GM23338 (cell line): ENCODE results near the gene GAL3ST2. TPM values are rescaled to one million over a fixed set of nuclear protein-coding genes. Genes with fewer than 3 reads are reported as not detected.

Source experiments
- ATAC-seq: fragments of 200-7000 bp; cut with Tn5 transposase; 3 replicates; pipeline ENCODE4 v1.9.1; 2020
- DNase-seq: peaks from one replicate; pipeline ENCODE4 v3.0.0-alpha.2; 2015; ENCODE audit warnings: low spot score
- H2AFZ ChIP-seq: fragments of 200-600 bp; sonication (generic); 2 replicates; pipeline ENCODE4 v1.8.0; 2016; ENCODE audit warnings: antibody characterized with exemption, mild to moderate bottlenecking, moderate library complexity
- H3F3A ChIP-seq: fragments of 200-600 bp; sonication (generic); replicated peaks from 2 replicates; pipeline ENCODE4 v1.8.0; 2017; ENCODE audit warnings: antibody characterized with exemption, mixed run types, low read depth
- H3K27ac ChIP-seq: fragments of 200-600 bp; sonication (generic); 2 replicates; pipeline ENCODE4 v1.6.1; 2016; ENCODE audit warnings: low read depth
- H3K27me3 ChIP-seq: fragments of 200-600 bp; sonication (generic); 2 replicates; pipeline ENCODE4 v1.8.0; 2016; ENCODE audit warnings: mild to moderate bottlenecking, mixed run types, moderate library complexity; ENCODE audit not compliant: insufficient read depth
- H3K36me3 ChIP-seq: fragments of 200-600 bp; sonication (generic); 2 replicates; pipeline ENCODE4 v1.8.0; 2016; ENCODE audit warnings: mild to moderate bottlenecking; ENCODE audit not compliant: insufficient read depth
- H3K4me1 ChIP-seq: fragments of 200-600 bp; sonication (generic); 2 replicates; pipeline ENCODE4 v1.8.0; 2016; ENCODE audit warnings: mild to moderate bottlenecking, moderate library complexity; ENCODE audit not compliant: insufficient read depth
- H3K4me2 ChIP-seq: fragments of 200-600 bp; sonication (generic); 2 replicates; pipeline ENCODE4 v1.7.1; 2017; ENCODE audit warnings: mixed run types
- H3K4me3 ChIP-seq: fragments of 200-600 bp; sonication (generic); 2 replicates; pipeline ENCODE4 v1.6.1; 2016; ENCODE audit warnings: mixed run types
- H3K79me2 ChIP-seq: fragments of 200-600 bp; sonication (generic); replicated peaks from 2 replicates; pipeline ENCODE4 v1.8.0; 2017; ENCODE audit warnings: mild to moderate bottlenecking; ENCODE audit not compliant: insufficient read depth
- H3K9me2 ChIP-seq: fragments of 200-600 bp; sonication (generic); 2 replicates; pipeline ENCODE4 v1.8.0; 2017; ENCODE audit not compliant: insufficient read depth
- H4K20me1 ChIP-seq: fragments of 200-600 bp; sonication (generic); replicated peaks from 2 replicates; pipeline ENCODE4 v1.8.0; 2017; ENCODE audit warnings: mild to moderate bottlenecking; ENCODE audit not compliant: insufficient read depth
- H3K27ac Mint-ChIP-seq: 2 replicates; pipeline ENCODE4 v1.8.0; 2020; ENCODE audit warnings: inconsistent platforms, mild to moderate bottlenecking, moderate library complexity, mixed read lengths
- H3K27me3 Mint-ChIP-seq: 3 replicates; pipeline ENCODE4 v1.8.0; 2022; ENCODE audit warnings: low read depth, mild to moderate bottlenecking, moderate library complexity, mixed read lengths, inconsistent platforms; ENCODE audit not compliant: insufficient read depth, poor library complexity
- H3K36me3 Mint-ChIP-seq: 3 replicates; pipeline ENCODE4 v1.8.0; 2021; ENCODE audit warnings: low read depth, mild to moderate bottlenecking, inconsistent platforms, moderate library complexity, mixed read lengths
- H3K4me1 Mint-ChIP-seq: 3 replicates; pipeline ENCODE4 v1.8.0; 2020; ENCODE audit warnings: mild to moderate bottlenecking, inconsistent platforms, mixed read lengths
- H3K4me3 Mint-ChIP-seq: 3 replicates; pipeline ENCODE4 v1.8.0; 2021; ENCODE audit warnings: moderate library complexity, mild to moderate bottlenecking, inconsistent platforms, mixed read lengths
- H3K9me3 Mint-ChIP-seq: 3 replicates; pipeline ENCODE4 v1.8.0; 2020; ENCODE audit warnings: moderate library complexity, mild to moderate bottlenecking, inconsistent platforms, mixed read lengths
- CREB1 ChIP-seq: fragments of 250-450 bp; sonication (Bioruptor Pico); IDR thresholded peaks from 2 replicates; pipeline ENCODE4 v1.5.0; 2020; ENCODE audit warnings: low read depth, mild to moderate bottlenecking, moderate library complexity
- EZH2 ChIP-seq: fragments of 200-600 bp; sonication (generic); IDR thresholded peaks from one replicate; pipeline ENCODE4 v1.8.0; 2017; ENCODE audit warnings: antibody characterized with exemption, mild to moderate bottlenecking, low read depth; ENCODE audit not compliant: unreplicated experiment
- EZH2phosphoT487 ChIP-seq: fragments of 200-600 bp; sonication (generic); IDR thresholded peaks from one replicate; pipeline ENCODE4 v1.8.1; 2018; ENCODE audit warnings: antibody characterized with exemption; ENCODE audit not compliant: unreplicated experiment
- JUNB ChIP-seq: IDR thresholded peaks from one replicate; pipeline ENCODE4 v1.6.1; 2016; ENCODE audit warnings: antibody characterized with exemption; ENCODE audit not compliant: unreplicated experiment
- NANOG ChIP-seq: IDR thresholded peaks from 2 replicates; pipeline ENCODE4 v1.6.1; 2016; ENCODE audit warnings: antibody characterized with exemption, borderline replicate concordance
- POLR2AphosphoS5 ChIP-seq: IDR thresholded peaks from 2 replicates; pipeline ENCODE4 v1.6.1; 2016; ENCODE audit warnings: antibody characterized with exemption, low read depth
- STAT1 ChIP-seq: IDR thresholded peaks from one replicate; pipeline ENCODE4 v1.6.1; 2016; ENCODE audit warnings: antibody characterized with exemption; ENCODE audit not compliant: unreplicated experiment
- ZNF114 ChIP-seq: fragments of 250-450 bp; sonication (Bioruptor Pico); IDR thresholded peaks from 2 replicates; pipeline ENCODE4 v1.5.0; 2020; ENCODE audit warnings: mild to moderate bottlenecking, moderate library complexity
- ZNF331 ChIP-seq: fragments of 250-450 bp; sonication (Bioruptor Pico); IDR thresholded peaks from 2 replicates; pipeline ENCODE4 v1.5.0; 2020; ENCODE audit warnings: low read depth, mild to moderate bottlenecking, moderate library complexity
- polyA plus RNA-seq: library from polyadenylated mRNA; unstranded; fragments of >200 nt; fragmentation: Nextera tagmentation; extraction: Ambion mirVana; gene quantifications from 2 replicates; pipeline ENCODE4 v1.2.1, GENCODE V29; 2016
- total RNA-seq: library from RNA; depleted of rRNA; stranded (reverse); fragments of >200 nt; shearing (Covaris generic); gene quantifications from 2 replicates; pipeline ENCODE4 v1.2.3, GENCODE V29; 2014
- TF ChIP-seq, protein P1 (sequence below): IDR thresholded peaks from 2 replicates; pipeline ENCODE4 v1.6.1; 2016; ENCODE audit warnings: antibody characterized with exemption
- TF ChIP-seq, protein P2 (sequence below): IDR thresholded peaks from one replicate; pipeline ENCODE4 v1.6.1; 2018; ENCODE audit warnings: antibody characterized with exemption; ENCODE audit not compliant: unreplicated experiment
- TF ChIP-seq, protein P3 (sequence below), 2 experiments: fragments of 200-600 bp in 1 of 2; sonication (generic) in 1 of 2; conservative IDR thresholded peaks; 2 replicates each; pipeline versions ENCODE4 v1.5.1 to v1.6.1; 2016 to 2017; ENCODE audit warnings: antibody characterized with exemption in 2 of 2, low read depth in 2 of 2, mild to moderate bottlenecking in 2 of 2, moderate library complexity in 1 of 2
- TF ChIP-seq, protein P4 (sequence below): fragments of 250-450 bp; sonication (Bioruptor Pico); IDR thresholded peaks from 2 replicates; pipeline ENCODE4 v1.5.0; 2020; ENCODE audit warnings: mild to moderate bottlenecking, moderate library complexity

Gene GAL3ST2
- total and polyA plus RNA-seq, 2 experiments from 2014 or later: 0.19 to 0.24 TPM

DNA sequence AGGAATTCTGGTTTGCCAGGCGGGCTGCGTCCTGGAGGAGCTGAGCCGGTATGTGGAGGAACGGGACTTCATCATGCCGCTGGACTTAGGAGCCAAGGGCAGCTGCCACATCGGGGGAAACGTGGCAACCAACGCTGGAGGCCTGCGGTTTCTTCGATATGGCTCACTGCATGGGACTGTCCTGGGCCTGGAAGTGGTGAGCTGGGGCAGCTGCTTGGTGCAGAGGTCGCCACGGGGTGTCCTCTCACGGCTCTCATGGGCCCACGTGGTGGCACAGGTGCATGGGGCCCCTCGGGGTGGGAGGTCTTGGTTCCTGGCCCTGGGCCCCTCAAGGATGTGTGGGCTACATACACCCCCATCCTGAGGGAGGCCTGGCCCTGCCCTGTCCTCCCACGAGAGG lies 33.0 kb upstream of the GAL3ST2 start:
- Histone ChIP-seq H4K20me1 (no peaks in the 10 kb centered on the region), H2AFZ (no peak overlapping the region), H3K27me3 (no peaks in the 10 kb centered on the region), H3K4me1 (no peaks in the 10 kb centered on the region), H3K4me3 (no peak overlapping the region), H3K9me2 (no peaks in the 10 kb centered on the region), H3K4me2 (no peak overlapping the region), H3K79me2 (no peaks in the 10 kb centered on the region), H3F3A (no peaks in the 10 kb centered on the region), H3K36me3 (no peaks in the 10 kb centered on the region), H3K27ac (no peak overlapping the region)
- Mint-ChIP-seq H3K4me1 (no peaks in the 10 kb centered on the region), H3K9me3 (no peaks in the 10 kb centered on the region), H3K4me3 (no peak overlapping the region), H3K36me3 (peaks cover 23% of the 10 kb centered on the region), H3K27me3 (peaks cover 6% of the 10 kb centered on the region), H3K27ac (no peak overlapping the region)
- DNase-seq (no peak), ATAC-seq (no peak)
- TF ChIP-seq, protein P1, sequence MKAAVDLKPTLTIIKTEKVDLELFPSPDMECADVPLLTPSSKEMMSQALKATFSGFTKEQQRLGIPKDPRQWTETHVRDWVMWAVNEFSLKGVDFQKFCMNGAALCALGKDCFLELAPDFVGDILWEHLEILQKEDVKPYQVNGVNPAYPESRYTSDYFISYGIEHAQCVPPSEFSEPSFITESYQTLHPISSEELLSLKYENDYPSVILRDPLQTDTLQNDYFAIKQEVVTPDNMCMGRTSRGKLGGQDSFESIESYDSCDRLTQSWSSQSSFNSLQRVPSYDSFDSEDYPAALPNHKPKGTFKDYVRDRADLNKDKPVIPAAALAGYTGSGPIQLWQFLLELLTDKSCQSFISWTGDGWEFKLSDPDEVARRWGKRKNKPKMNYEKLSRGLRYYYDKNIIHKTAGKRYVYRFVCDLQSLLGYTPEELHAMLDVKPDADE: no peak
- no peak for TF ChIP-seq ZNF331 (CRISPR knock-in tag)
- TF ChIP-seq STAT1: no peak
- no peak for TF ChIP-seq NANOG
- no peak for TF ChIP-seq POLR2AphosphoS5
- TF ChIP-seq EZH2: no peak
- no peak for TF ChIP-seq CREB1 (CRISPR knock-in tag)
- TF ChIP-seq ZNF114: no peak
- TF ChIP-seq, protein P2, sequence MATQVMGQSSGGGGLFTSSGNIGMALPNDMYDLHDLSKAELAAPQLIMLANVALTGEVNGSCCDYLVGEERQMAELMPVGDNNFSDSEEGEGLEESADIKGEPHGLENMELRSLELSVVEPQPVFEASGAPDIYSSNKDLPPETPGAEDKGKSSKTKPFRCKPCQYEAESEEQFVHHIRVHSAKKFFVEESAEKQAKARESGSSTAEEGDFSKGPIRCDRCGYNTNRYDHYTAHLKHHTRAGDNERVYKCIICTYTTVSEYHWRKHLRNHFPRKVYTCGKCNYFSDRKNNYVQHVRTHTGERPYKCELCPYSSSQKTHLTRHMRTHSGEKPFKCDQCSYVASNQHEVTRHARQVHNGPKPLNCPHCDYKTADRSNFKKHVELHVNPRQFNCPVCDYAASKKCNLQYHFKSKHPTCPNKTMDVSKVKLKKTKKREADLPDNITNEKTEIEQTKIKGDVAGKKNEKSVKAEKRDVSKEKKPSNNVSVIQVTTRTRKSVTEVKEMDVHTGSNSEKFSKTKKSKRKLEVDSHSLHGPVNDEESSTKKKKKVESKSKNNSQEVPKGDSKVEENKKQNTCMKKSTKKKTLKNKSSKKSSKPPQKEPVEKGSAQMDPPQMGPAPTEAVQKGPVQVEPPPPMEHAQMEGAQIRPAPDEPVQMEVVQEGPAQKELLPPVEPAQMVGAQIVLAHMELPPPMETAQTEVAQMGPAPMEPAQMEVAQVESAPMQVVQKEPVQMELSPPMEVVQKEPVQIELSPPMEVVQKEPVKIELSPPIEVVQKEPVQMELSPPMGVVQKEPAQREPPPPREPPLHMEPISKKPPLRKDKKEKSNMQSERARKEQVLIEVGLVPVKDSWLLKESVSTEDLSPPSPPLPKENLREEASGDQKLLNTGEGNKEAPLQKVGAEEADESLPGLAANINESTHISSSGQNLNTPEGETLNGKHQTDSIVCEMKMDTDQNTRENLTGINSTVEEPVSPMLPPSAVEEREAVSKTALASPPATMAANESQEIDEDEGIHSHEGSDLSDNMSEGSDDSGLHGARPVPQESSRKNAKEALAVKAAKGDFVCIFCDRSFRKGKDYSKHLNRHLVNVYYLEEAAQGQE: no peak
- TF ChIP-seq EZH2phosphoT487: no peak
- TF ChIP-seq, protein P3, sequence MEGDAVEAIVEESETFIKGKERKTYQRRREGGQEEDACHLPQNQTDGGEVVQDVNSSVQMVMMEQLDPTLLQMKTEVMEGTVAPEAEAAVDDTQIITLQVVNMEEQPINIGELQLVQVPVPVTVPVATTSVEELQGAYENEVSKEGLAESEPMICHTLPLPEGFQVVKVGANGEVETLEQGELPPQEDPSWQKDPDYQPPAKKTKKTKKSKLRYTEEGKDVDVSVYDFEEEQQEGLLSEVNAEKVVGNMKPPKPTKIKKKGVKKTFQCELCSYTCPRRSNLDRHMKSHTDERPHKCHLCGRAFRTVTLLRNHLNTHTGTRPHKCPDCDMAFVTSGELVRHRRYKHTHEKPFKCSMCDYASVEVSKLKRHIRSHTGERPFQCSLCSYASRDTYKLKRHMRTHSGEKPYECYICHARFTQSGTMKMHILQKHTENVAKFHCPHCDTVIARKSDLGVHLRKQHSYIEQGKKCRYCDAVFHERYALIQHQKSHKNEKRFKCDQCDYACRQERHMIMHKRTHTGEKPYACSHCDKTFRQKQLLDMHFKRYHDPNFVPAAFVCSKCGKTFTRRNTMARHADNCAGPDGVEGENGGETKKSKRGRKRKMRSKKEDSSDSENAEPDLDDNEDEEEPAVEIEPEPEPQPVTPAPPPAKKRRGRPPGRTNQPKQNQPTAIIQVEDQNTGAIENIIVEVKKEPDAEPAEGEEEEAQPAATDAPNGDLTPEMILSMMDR (conservative IDR thresholded peaks at IDR 0.05; ENCODE audit: low read depth in 2 of 2): no peak
- TF ChIP-seq, protein P4, sequence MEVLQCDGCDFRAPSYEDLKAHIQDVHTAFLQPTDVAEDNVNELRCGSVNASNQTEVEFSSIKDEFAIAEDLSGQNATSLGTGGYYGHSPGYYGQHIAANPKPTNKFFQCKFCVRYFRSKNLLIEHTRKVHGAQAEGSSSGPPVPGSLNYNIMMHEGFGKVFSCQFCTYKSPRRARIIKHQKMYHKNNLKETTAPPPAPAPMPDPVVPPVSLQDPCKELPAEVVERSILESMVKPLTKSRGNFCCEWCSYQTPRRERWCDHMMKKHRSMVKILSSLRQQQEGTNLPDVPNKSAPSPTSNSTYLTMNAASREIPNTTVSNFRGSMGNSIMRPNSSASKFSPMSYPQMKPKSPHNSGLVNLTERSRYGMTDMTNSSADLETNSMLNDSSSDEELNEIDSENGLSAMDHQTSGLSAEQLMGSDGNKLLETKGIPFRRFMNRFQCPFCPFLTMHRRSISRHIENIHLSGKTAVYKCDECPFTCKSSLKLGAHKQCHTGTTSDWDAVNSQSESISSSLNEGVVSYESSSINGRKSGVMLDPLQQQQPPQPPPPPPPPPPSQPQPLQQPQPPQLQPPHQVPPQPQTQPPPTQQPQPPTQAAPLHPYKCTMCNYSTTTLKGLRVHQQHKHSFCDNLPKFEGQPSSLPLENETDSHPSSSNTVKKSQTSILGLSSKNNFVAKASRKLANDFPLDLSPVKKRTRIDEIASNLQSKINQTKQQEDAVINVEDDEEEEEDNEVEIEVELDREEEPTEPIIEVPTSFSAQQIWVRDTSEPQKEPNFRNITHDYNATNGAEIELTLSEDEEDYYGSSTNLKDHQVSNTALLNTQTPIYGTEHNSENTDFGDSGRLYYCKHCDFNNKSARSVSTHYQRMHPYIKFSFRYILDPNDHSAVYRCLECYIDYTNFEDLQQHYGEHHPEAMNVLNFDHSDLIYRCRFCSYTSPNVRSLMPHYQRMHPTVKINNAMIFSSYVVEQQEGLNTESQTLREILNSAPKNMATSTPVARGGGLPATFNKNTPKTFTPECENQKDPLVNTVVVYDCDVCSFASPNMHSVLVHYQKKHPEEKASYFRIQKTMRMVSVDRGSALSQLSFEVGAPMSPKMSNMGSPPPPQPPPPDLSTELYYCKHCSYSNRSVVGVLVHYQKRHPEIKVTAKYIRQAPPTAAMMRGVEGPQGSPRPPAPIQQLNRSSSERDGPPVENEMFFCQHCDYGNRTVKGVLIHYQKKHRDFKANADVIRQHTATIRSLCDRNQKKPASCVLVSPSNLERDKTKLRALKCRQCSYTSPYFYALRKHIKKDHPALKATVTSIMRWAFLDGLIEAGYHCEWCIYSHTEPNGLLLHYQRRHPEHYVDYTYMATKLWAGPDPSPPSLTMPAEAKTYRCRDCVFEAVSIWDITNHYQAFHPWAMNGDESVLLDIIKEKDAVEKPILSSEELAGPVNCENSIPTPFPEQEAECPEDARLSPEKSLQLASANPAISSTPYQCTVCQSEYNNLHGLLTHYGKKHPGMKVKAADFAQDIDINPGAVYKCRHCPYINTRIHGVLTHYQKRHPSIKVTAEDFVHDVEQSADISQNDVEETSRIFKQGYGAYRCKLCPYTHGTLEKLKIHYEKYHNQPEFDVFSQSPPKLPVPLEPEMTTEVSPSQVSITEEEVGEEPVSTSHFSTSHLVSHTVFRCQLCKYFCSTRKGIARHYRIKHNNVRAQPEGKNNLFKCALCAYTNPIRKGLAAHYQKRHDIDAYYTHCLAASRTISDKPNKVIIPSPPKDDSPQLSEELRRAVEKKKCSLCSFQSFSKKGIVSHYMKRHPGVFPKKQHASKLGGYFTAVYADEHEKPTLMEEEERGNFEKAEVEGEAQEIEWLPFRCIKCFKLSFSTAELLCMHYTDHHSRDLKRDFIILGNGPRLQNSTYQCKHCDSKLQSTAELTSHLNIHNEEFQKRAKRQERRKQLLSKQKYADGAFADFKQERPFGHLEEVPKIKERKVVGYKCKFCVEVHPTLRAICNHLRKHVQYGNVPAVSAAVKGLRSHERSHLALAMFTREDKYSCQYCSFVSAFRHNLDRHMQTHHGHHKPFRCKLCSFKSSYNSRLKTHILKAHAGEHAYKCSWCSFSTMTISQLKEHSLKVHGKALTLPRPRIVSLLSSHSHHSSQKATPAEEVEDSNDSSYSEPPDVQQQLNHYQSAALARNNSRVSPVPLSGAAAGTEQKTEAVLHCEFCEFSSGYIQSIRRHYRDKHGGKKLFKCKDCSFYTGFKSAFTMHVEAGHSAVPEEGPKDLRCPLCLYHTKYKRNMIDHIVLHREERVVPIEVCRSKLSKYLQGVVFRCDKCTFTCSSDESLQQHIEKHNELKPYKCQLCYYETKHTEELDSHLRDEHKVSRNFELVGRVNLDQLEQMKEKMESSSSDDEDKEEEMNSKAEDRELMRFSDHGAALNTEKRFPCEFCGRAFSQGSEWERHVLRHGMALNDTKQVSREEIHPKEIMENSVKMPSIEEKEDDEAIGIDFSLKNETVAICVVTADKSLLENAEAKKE (CRISPR knock-in tag): no peak
- TF ChIP-seq JUNB: no peak
